Testis (tissue), 3 donors: ENCODE measurements around the gene PCGF1. TPM values are rescaled to one million over a fixed set of nuclear protein-coding genes. Genes with fewer than 3 reads are reported as not detected.
"Not testable (repeated sequence)": the region's sequence is repeated elsewhere in the genome, so short reads cannot be mapped to it uniquely, and the experiment has no call there.

ENCODE experiments used
- DNase-seq: peaks from one replicate; pipeline ENCODE4 v3.0.0-alpha.2; 2019
- H3K27ac ChIP-seq, 2 donors: fragments of 200-600 bp; sonication (generic); one replicate each; pipeline ENCODE4 v1.5.1; 2019
- H3K27me3 ChIP-seq: fragments of 200-600 bp; sonication (generic); one replicate; pipeline ENCODE4 v1.5.1; 2019
- H3K36me3 ChIP-seq: fragments of 200-600 bp; sonication (generic); one replicate; pipeline ENCODE4 v1.5.1; 2017; ENCODE audit warnings: low read depth; ENCODE audit errors: missing control alignments
- H3K4me1 ChIP-seq: fragments of 200-600 bp; sonication (generic); one replicate; pipeline ENCODE4 v1.5.1; 2019
- H3K4me3 ChIP-seq, 2 donors: fragments of 200-600 bp; sonication (generic); one replicate each; pipeline ENCODE4 v1.5.1; 2017 to 2019
- H3K9me3 ChIP-seq: fragments of 200-600 bp; sonication (generic); one replicate; pipeline ENCODE4 v1.5.1; 2017
- CTCF ChIP-seq, 3 experiments: fragments of 450-650 bp in 2 of 3; fragments of 200-600 bp in 1 of 3; sonication (generic) in 1 of 3; IDR thresholded peaks; one replicate each; pipeline ENCODE4 v1.5.1; 2016 to 2019; ENCODE audit warnings: antibody characterized with exemption in 3 of 3, mild to moderate bottlenecking in 2 of 3, moderate library complexity in 1 of 3
- POLR2A ChIP-seq: fragments of 450-650 bp; IDR thresholded peaks from one replicate; pipeline ENCODE4 v1.6.1; 2017; ENCODE audit warnings: antibody characterized with exemption, mild to moderate bottlenecking, moderate library complexity
- WGBS, 2 donors: methylation state at CpG; one replicate each; pipeline ENCODE4 v1.1.5; 2018; 5-methylcytosine and 5-hydroxymethylcytosine counted together
- intact Hi-C: fragments of 100-400 bp; cut with DNase I; formaldehyde crosslinking; loops from one replicate; pipeline ENCODE4 v1.15.1; 2023; ENCODE audit warnings: low total_unique reads
- polyA plus RNA-seq: library from polyadenylated mRNA; stranded (reverse); fragments of 350-450 nt; fragmentation: Illumina TruSeq; extraction: RNeasy Lipid Tissue Mini Kit (QIAGEN cat#74804); gene quantifications from one replicate; pipeline ENCODE4 v1.2.3, GENCODE V29; 2014; ENCODE audit warnings: low read depth, low replicate concordance; ENCODE audit not compliant: insufficient read depth
- total RNA-seq, 2 donors: library from RNA; depleted of rRNA; stranded (reverse); fragments of >200 nt; gene quantifications; one replicate each; pipeline ENCODE4 v1.2.3, GENCODE V29; 2016

PCGF1 gene
- total and polyA plus RNA-seq, 3 donors from 2014 or later, result 17.0 to 25.3 (median 20.1) TPM

DNA sequence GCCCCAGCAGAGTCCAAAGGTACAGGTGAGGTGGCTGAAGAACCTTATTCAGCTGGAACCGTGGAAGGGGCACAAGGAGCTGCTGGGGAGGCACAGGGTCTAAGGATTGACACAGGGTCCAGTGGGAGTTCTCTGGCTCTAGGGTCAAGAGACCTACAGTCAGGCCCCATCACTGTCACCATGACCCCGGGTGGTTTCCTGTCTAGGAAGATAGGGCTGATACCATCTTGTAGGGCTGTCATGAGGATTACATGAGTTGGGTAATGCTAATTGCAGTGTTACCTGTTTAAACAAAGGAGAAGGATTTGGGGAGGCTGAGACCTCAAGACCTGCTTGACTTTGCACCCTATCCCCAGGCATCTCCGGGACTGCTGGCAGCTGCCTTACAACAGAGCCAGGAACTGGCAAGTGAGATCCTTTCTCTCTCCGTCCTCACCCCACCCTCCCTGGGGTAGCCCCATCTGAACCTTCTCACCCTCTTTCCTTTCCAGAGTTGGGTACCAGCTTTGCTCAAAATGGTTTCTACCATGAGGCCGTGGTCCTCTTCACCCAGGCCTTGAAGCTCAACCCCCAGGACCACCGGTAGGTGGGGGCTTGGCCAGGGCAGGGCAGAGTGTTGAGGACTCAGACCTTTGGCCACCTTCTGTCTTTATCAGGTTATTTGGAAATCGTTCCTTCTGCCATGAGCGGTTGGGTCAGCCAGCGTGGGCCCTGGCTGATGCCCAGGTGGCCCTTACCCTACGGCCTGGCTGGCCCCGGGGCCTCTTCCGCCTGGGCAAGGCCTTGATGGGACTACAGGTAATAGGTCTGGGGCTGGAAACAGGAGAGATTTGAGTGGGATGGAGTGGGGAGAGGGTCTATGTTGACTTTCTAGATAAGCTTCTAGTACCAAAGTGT lies 15.6 kb downstream of the PCGF1 start:
- Histone ChIP-seq H3K27me3 (no peaks in the 10 kb centered on the region), H3K27ac (no peak overlapping the region), H3K9me3 (no peaks in the 10 kb centered on the region), H3K36me3 (no peaks in the 10 kb centered on the region), H3K4me3 (no peak overlapping the region), H3K4me1 (no peaks in the 10 kb centered on the region)
- TF ChIP-seq CTCF (IDR thresholded peaks at IDR 0.05) (no peak), POLR2A (no peak)
- intact Hi-C loops, result no loop called here
- WGBS, 2 donors, result 94 to 95% methylated on average over 11 to 12 of the region's 12 CpGs
- DNase-seq, result no peak

- H3K36me3 ChIP-seq, result no peaks in the 10 kb centered on the region
- no peak for TF ChIP-seq CTCF (IDR thresholded peaks at IDR 0.05)
- TF ChIP-seq POLR2A, result no peak
- H3K4me1 ChIP-seq, result no peaks in the 10 kb centered on the region
- no peak for DNase-seq
- 92 to 100% methylated on average over 2 to 9 of the region's 9 CpGs for WGBS, 2 donors
- no peak overlapping the region for H3K4me3 ChIP-seq
- H3K27ac ChIP-seq, result no peak overlapping the region
- H3K9me3 ChIP-seq, result no peaks in the 10 kb centered on the region
- no peaks in the 10 kb centered on the region for H3K27me3 ChIP-seq
- intact Hi-C loops, result loop anchor here (10.0 kb wide), 1 partner anchor 95 kb away; no protein-coding TSS in a partner anchor
These were observed 17.6 kb downstream of the PCGF1 start for GRCh38 chr2:74489906-74490305.

GRCh38 chr2:74488643-74489481 lies 18.6 kb downstream of the PCGF1 start:
- WGBS, 2 donors, result 86% methylated on average over 9 of the region's 9 CpGs
- DNase-seq, result no peak
- intact Hi-C loops, result loop anchor here (10.0 kb wide), 1 partner anchor 96 kb away; no protein-coding TSS in a partner anchor
- Histone ChIP-seq H3K4me1 (peaks cover 3% of the 10 kb centered on the region), H3K4me3 (no peak overlapping the region), H3K9me3 (no peaks in the 10 kb centered on the region), H3K36me3 (no peaks in the 10 kb centered on the region), H3K27ac (no peak overlapping the region), H3K27me3 (no peaks in the 10 kb centered on the region)
- TF ChIP-seq POLR2A (no peak), CTCF (IDR thresholded peaks at IDR 0.05) (no peak)

DNA sequence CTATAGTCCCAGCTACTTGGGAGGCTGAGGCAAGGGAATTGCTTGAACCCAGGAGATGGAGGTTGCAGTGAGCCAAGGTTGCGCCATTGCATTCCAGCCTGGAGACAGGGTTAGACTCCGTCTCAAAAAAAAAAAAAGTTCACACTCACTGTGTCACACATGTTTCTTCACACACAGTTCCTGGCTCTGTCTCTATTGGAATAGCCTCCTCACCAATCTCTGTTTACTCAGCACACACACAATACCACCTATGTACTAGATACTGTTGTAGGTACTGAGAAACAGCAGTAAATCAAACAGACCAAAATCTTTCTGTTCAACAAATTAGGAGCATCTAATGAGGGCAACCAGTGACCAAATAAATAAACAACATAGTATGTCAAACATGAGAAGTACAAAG lies 21.4 kb downstream of the PCGF1 start:
- TF ChIP-seq CTCF (IDR thresholded peaks at IDR 0.05) (no peak), POLR2A (no peak)
- Histone ChIP-seq H3K27ac (no peak overlapping the region), H3K9me3 (no peaks in the 10 kb centered on the region), H3K36me3 (no peaks in the 10 kb centered on the region), H3K27me3 (no peaks in the 10 kb centered on the region), H3K4me1 (peaks cover 18% of the 10 kb centered on the region), H3K4me3 (no peak overlapping the region)
- DNase-seq, result no peak
- intact Hi-C loops, result loop anchor here (10.0 kb wide), 1 partner anchor 99 kb away; no protein-coding TSS in a partner anchor
- WGBS, 2 donors, result 90 to 91% methylated on average over 2 of the region's 2 CpGs

DNA sequence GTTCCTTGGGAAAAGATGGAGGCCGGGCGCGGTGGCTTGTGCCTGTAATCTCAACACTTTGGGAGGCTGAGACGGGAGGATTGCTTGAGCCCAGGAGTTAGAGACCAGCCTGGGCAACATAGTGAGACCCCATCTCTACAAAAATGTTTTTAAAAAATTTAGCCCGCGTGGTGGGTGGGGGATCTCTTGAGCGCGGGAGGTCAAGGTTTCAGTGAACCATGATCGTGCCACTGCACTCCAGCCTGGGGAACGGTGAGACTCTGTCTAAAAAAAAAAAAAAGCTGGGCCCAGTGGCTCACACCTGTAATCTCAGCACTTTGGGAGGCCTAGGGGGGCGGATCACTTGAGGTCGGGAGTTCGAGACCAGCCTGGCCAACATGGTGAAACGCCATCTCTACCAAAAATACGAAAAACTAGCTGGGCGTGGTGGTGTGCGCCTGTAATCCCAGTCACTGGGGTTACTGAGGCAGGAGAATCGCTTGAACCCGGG lies 23.8 kb downstream of the PCGF1 start:
- not testable (repeated sequence) for H3K27ac ChIP-seq, H3K36me3 ChIP-seq, H3K9me3 ChIP-seq, H3K27me3 ChIP-seq, DNase-seq
- Histone ChIP-seq H3K4me3 (peak overlapping the region; percentile 87 to 90), H3K4me1 (peaks cover 20% of the 10 kb centered on the region)
- 52 to 62% methylated on average over 19 of the region's 19 CpGs for WGBS, 2 donors
- intact Hi-C loops, result loop anchor here (10.0 kb wide), 1 partner anchor 101 kb away; no protein-coding TSS in a partner anchor
